Amygdala (tissue), 56 donors: Measurements from ENCODE around the gene SETD4.

Experiments used
- DNase-seq, 56 donors: peaks; one replicate each; lab custom pipeline; 2025; lab: John Stamatoyannopoulos, UW

Gene SETD4

GRCh38 chr21:36022427-36023091 is 37.8 kb downstream of the SETD4 start:
- no peak for DNase-seq

DNA sequence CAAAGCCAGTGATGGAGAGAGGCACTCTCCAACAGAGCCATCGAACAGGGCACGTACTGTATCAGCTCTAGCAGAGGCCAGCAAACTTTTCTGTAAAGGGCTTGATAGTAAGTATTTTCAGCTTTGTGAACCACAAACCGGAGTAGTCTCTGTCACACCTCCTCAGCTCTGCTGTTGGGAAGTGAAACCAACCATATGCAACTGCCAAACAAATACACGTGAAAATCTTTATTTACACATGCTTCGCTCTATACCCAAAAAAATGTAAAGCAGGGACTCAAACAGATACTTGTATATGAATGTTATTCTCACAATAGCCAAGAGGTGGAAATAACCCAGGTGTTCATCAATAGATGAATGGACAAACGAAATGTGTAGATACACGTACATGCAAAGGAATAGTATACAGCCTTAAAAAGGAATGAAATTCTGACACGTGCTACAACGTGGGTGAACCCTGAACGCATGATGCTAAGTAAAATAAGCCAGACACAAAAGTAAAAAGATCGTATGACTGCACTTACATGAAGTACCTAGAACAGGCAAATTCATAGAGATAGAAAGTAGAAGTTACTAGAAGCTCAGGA is 39.0 kb downstream of the SETD4 start:
- DNase-seq: no peak

DNA sequence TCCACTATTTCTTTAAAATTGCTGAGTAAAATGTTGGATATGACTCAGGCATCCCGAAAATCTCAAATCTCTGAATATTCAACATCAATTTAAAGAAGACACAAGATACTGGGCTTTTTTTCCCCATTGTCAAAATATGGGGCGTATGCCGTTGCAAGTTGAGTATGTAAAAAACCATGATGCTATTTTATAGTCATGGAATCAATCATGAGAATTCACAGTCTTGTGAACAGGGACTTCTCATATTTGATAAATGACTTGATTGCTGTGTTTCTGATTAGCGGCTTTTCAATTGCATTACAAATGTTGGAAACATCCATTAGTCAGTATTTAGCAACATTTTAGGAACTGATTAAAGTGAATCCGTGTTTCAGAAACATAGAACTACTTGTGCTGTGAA is 45.3 kb downstream of the SETD4 start:
- DNase-seq: no peak

- DNase-seq: no peak
Measured at GRCh38 chr21:36010801-36011200, 49.5 kb downstream of the SETD4 start.

GRCh38 chr21:36008505-36008904 is 51.8 kb downstream of the SETD4 start:
- no peak for DNase-seq

- DNase-seq: no peak
Measured at GRCh38 chr21:36005879-36006400, 54.4 kb downstream of the SETD4 start.

- DNase-seq: no peak
Measured at GRCh38 chr21:36005018-36005417, 55.3 kb downstream of the SETD4 start.

DNA sequence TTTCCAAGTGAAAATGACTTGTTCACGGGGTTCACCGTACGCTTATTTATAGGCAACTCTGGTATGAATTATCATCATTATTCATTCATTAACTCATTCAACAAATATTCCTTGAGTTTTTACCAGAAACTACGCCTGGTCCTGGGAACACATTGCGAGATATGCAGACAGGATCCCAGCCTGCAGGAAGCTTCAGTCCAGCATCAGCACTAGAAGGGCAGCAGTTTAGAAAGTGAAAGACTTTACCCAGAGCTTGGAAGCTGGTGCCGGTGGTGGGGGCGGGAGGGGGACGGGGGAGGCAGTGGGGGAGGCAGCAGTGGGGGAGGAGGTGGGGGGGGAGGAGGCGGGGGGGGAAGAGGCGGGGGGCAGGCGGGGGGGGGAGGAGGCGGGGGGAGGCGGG is 55.9 kb downstream of the SETD4 start:
- no peak for DNase-seq

GRCh38 chr21:36003776-36004175 is 56.5 kb downstream of the SETD4 start:
- DNase-seq: no peak

GRCh38 chr21:35996217-35996616 is 64.1 kb downstream of the SETD4 start:
- no peak for DNase-seq

GRCh38 chr21:35995522-35996088 is 64.7 kb downstream of the SETD4 start:
- DNase-seq: no peak

DNA sequence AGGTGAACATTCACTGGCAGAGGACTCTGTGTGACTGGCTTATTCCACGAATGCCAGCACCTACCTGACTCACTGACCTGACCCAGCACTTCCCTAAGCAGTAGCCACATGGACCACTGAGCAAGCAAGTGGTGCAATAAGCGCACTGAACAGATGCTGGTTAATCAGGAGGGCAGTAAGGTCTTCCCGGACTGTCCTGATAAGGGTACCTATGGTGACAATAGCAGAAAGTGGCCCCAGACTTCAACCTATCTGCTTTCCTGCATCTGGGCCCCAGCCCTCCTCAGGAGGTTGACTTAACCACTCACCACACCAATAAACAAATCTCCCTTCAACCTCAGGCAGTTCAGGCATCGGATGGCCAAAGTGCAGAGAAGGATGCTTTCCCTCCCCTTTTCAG is 65.7 kb downstream of the SETD4 start:
- DNase-seq: no peak

GRCh38 chr21:35993875-35994490 is 66.3 kb downstream of the SETD4 start:
- DNase-seq: no peak

GRCh38 chr21:35991131-35991530 is 69.2 kb downstream of the SETD4 start:
- no peak for DNase-seq

GRCh38 chr21:35990609-35991008 is 69.7 kb downstream of the SETD4 start:
- DNase-seq: no peak

- peak in 1 of 56 donors; percentile 10 for DNase-seq
Measured at GRCh38 chr21:35989138-35989735, 71.1 kb downstream of the SETD4 start.

GRCh38 chr21:35988416-35989137 is 71.7 kb downstream of the SETD4 start:
- no peak for DNase-seq

DNA sequence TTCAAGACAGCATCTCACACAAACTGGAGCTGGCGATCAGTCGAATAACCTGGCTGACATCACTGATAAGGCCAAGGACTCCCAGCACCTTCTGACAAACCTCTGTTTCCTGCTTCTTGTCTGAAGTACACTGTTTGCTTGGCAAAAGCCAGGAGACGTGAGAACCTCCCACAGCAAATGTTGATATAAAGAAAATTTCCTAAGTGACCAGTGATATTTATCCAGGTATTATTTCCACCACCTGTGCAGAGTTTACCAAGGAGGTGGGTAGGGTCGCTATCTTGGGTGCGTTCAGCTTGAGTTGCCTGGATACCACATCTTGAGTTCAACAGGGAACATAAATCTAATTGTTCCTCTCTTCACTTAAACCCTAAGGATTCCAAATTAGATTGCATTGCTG is 72.9 kb downstream of the SETD4 start:
- DNase-seq: no peak

- no peak for DNase-seq
Measured at GRCh38 chr21:35984654-35985361, 75.5 kb downstream of the SETD4 start.
